GM18870 (cell line): ENCODE measurements around the gene TRIM29.

Experiments used
- ATAC-seq: cut with Tn5 transposase; IDR thresholded peaks from one replicate; pipeline ENCODE4 v1.9.1; 2021; ENCODE audit warnings: moderate library complexity; ENCODE audit not compliant: unreplicated experiment

Gene TRIM29

GRCh38 chr11:120139316-120140069 lies 1.6 kb upstream of the TRIM29 start:
- ATAC-seq = no peak

DNA sequence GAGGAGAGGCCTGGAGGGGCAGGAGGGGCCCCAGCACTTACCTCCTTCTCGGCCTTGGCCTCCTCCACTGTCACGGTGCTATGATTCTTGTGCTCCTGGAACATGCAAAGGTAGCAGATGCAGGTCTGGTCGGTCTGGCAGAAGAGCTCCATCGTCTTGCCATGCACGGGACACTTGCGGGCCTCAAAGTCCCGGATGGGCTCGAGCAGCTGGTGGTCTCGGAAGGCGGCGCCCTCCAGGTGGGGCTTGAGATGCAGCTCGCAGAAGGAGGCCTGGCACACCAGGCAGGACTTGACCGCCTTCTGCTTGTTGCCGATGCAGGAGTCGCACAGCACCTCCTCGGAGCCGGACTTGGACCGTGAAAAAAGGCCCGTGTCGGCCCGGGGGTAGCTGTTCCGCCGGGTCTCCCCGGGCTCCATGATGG lies 714 bp downstream of the TRIM29 start:
- ATAC-seq = no peak

DNA sequence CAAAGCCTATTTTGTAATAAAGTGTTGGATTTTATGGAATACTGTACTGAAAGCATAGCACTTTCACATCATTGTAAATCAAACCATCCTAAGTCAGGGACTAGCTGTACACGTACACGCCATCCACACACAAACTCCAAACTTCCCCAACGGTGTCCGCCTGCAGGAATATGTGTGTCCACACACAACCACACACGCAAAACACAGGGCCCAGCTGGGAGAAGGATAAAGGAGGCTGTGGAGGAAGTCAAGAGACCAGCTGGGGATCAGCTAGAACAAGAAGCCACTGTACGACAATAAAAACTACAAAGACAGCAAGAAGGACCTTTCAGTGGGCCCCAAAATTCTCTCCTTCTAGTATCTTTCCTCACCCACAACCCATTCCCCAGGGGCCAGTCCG lies 1.6 kb downstream of the TRIM29 start:
- no peak for ATAC-seq

GRCh38 chr11:120135838-120136237 lies 2.1 kb downstream of the TRIM29 start:
- no peak for ATAC-seq

DNA sequence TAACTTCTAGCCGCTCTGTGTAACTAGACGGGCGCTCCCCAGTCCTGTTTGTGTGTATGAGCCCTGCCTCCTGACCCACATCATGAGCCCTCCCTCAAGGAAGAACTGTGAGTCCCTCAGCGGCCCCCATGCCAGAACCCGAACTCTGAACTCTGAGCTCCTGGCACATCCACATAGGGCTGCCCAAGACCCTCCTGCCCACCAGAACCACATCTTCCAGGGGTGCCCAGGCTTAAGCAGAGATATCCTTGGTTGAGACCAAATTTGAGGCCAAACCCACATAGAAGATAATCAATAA lies 3.0 kb downstream of the TRIM29 start:
- no peak for ATAC-seq

GRCh38 chr11:120134106-120134930 lies 3.6 kb downstream of the TRIM29 start:
- no peak for ATAC-seq

- no peak for ATAC-seq
Measured at GRCh38 chr11:120133216-120134105, 4.5 kb downstream of the TRIM29 start.

DNA sequence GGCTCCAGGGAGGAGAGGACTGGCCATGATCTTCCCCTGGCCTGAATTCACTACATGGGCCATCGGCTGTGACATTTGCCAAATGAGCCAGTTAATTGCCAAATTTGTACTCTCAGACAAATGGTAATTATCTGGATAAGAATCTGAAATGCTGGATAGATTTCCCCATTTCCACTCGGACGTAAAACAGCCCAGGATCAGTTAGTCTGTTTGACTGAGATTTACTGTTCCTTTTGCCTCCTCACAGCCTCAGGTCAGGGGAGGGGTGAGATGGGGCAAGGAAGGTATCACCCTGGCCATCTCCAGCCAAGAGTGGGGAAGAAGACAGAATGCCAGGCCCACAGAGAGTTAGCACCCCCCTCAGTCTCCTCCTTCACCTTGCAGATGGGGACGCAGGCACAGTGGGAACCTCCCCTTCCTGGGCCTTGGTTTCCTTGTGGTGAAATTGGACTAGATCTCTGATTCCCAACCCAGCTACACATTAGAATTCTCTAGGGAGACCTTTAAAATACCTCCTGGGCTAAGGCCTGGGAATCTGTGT lies 5.2 kb downstream of the TRIM29 start:
- ATAC-seq = no peak

GRCh38 chr11:120131941-120132644 lies 5.8 kb downstream of the TRIM29 start:
- ATAC-seq = no peak

GRCh38 chr11:120130991-120131760 lies 6.7 kb downstream of the TRIM29 start:
- ATAC-seq = no peak

- ATAC-seq = no peak
Measured at GRCh38 chr11:120130176-120130980, 7.5 kb downstream of the TRIM29 start.

DNA sequence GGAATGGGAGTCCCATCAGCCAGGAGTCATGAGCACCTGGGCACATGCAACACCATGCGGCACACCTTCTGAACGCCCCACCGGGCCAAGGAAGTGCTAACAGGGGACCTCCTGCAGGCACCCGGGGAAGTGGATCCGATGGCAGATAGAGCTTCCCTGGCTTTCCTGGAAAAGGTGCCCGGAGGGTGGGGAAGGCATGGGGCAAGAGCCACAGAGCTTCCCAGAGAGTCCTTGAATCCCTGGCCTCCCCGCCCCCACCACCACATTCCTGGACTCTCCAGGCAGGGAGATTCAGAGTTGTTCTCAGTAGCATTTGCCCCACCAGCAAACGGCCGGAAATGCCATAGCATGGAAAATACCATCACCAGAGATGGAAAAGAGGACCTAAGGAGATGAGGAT lies 8.3 kb downstream of the TRIM29 start:
- no peak for ATAC-seq

- ATAC-seq = no peak
Measured at GRCh38 chr11:120128392-120129119, 9.4 kb downstream of the TRIM29 start.

DNA sequence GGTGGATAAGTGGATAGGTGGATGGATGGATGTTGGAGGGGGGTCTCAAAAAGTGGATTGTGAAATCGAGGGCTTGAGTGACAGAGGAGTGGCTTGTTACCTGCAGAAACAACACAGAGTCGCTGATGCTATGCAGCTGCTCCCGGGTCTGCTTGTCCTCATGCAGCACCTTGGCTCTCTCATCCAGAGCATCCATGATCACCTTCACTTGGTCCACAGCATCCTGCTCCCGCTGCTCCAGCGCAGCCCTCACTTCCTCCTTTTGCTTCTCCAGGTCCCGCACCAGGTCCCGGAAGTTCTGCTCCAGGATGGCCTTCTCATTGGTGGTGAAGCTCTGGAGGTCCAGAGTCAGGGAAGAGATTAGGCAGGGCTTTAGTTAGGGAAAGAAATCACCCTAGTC lies 10.7 kb downstream of the TRIM29 start:
- ATAC-seq = no peak

DNA sequence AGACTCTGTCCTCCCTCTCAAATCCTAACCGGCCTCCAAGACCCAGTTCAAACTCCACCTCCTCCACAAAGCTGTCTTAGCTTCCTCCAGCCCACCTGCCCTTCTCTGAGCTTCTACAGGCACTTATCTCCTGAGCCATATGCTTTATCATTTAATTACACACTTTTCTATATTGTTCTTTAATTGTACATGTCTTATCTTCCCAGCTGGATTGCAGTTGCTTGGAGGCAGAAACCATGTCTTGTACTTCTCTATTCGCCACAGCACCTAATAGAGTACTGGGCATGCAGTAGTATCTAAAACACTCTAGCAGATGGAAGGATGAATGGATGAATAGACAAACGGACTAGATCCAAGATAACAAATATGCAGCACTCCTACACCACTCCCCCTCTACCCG lies 11.3 kb downstream of the TRIM29 start:
- no peak for ATAC-seq

DNA sequence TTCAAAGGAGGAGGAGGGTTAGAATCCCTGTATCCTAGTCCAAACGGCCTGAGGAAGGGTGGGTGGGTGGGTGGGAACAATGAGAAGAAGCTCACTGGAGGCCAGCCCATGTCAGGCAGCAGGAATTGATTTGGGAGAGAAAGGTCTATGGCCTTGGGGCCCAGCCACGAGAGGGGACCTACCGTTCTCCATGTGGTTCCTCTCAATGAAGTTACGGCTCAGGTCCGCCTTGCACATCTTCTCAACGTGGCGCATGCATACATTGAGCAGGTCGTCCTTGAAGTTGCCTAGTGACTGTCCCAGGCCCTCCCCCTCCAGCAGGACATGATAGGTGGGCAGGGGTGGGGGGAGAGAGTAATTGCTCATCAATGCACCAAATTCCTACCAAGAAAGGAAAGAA lies 12.4 kb downstream of the TRIM29 start:
- ATAC-seq = no peak

GRCh38 chr11:120125024-120125423 lies 12.9 kb downstream of the TRIM29 start:
- no peak for ATAC-seq

GRCh38 chr11:120124355-120124754 lies 13.6 kb downstream of the TRIM29 start:
- ATAC-seq = no peak
